Neural cell (in vitro differentiated cells): ENCODE data around the gene FIGNL1.
"Not testable (repeated sequence)": the region's sequence is repeated elsewhere in the genome, so short reads cannot be mapped to it uniquely, and the experiment has no call there.

Source experiments
- CTCF ChIP-seq: fragments of 450-650 bp; IDR thresholded peaks from 2 replicates; pipeline ENCODE4 v1.5.1; 2014; ENCODE audit warnings: antibody characterized with exemption, mild to moderate bottlenecking, moderate library complexity; ENCODE audit not compliant: poor library complexity, severe bottlenecking
- EP300 ChIP-seq: fragments of 450-650 bp; conservative IDR thresholded peaks from 2 replicates; pipeline ENCODE4 v1.6.1; 2014; ENCODE audit warnings: antibody characterized with exemption, mild to moderate bottlenecking, moderate library complexity; ENCODE audit not compliant: poor library complexity, severe bottlenecking
- EZH2 ChIP-seq: fragments of 200-600, 300-800 bp; shearing (Covaris generic), sonication (generic); IDR thresholded peaks from 2 replicates; pipeline ENCODE4 v1.6.1; 2014; ENCODE audit warnings: antibody characterized with exemption, low read length, borderline replicate concordance, mild to moderate bottlenecking; ENCODE audit not compliant: insufficient read depth, poor library complexity, severe bottlenecking
- MXI1 ChIP-seq: fragments of 450-650 bp; conservative IDR thresholded peaks from 2 replicates; pipeline ENCODE4 v1.6.1; 2014; ENCODE audit warnings: antibody characterized with exemption, mild to moderate bottlenecking; ENCODE audit not compliant: poor library complexity, severe bottlenecking
- POLR2AphosphoS5 ChIP-seq: IDR thresholded peaks from 2 replicates; pipeline ENCODE4 v1.6.1; 2012
- RAD21 ChIP-seq: fragments of 450-650 bp; conservative IDR thresholded peaks from 2 replicates; pipeline ENCODE4 v1.6.1; 2014; ENCODE audit warnings: antibody characterized with exemption, mild to moderate bottlenecking, moderate library complexity
- REST ChIP-seq: IDR thresholded peaks from 2 replicates; pipeline ENCODE4 v1.6.1; 2012; ENCODE audit warnings: borderline replicate concordance
- SMC3 ChIP-seq: fragments of 450-650 bp; conservative IDR thresholded peaks from 2 replicates; pipeline ENCODE4 v1.6.1; 2014; ENCODE audit warnings: antibody characterized with exemption, mild to moderate bottlenecking, moderate library complexity; ENCODE audit not compliant: poor library complexity

- not testable (repeated sequence) for TF ChIP-seq SMC3, EZH2, CTCF, EP300, REST, RAD21, POLR2AphosphoS5, MXI1
Measured at GRCh38 chr7:50458651-50459050, 8.5 kb upstream of the FIGNL1 start.
